HG03457 (cell line): Measurements from ENCODE around the gene SLAIN2.
"Not testable (repeated sequence)": the region's sequence is repeated elsewhere in the genome, so short reads cannot be mapped to it uniquely, and the experiment has no call there.

ENCODE experiments used
- ATAC-seq: cut with Tn5 transposase; IDR thresholded peaks from one replicate; pipeline ENCODE4 v1.9.1; 2021; ENCODE audit warnings: moderate number of reproducible peaks; ENCODE audit not compliant: unreplicated experiment

SLAIN2 gene

GRCh38 chr4:48436318-48436717, 95.0 kb downstream of the SLAIN2 start:
- ATAC-seq: no peak

GRCh38 chr4:48439988-48440387, 98.7 kb downstream of the SLAIN2 start:
- ATAC-seq: no peak

GRCh38 chr4:48440914-48441313, 99.6 kb downstream of the SLAIN2 start:
- not testable (repeated sequence) for ATAC-seq

- ATAC-seq: no peak
Measured at GRCh38 chr4:48445704-48446103, 104.4 kb downstream of the SLAIN2 start.

GRCh38 chr4:48446642-48447041, 105.3 kb downstream of the SLAIN2 start:
- ATAC-seq: no peak

- no peak for ATAC-seq
Measured at GRCh38 chr4:48449151-48449550, 107.8 kb downstream of the SLAIN2 start.

GRCh38 chr4:48450740-48451139, 109.4 kb downstream of the SLAIN2 start:
- ATAC-seq: no peak

GRCh38 chr4:48451656-48452055, 110.3 kb downstream of the SLAIN2 start:
- not testable (repeated sequence) for ATAC-seq

GRCh38 chr4:48454591-48454990, 113.3 kb downstream of the SLAIN2 start:
- ATAC-seq: no peak

GRCh38 chr4:48461000-48461399, 119.7 kb downstream of the SLAIN2 start:
- no peak for ATAC-seq

GRCh38 chr4:48462363-48462762, 121.0 kb downstream of the SLAIN2 start:
- no peak for ATAC-seq

GRCh38 chr4:48467442-48467841, 126.1 kb downstream of the SLAIN2 start:
- ATAC-seq: no peak

GRCh38 chr4:48467891-48468290, 126.6 kb downstream of the SLAIN2 start:
- no peak for ATAC-seq

GRCh38 chr4:48470137-48470536, 128.8 kb downstream of the SLAIN2 start:
- ATAC-seq: no peak

GRCh38 chr4:48470570-48470969, 129.2 kb downstream of the SLAIN2 start:
- ATAC-seq: no peak

GRCh38 chr4:48472794-48473193, 131.5 kb downstream of the SLAIN2 start:
- ATAC-seq: no peak

- ATAC-seq: no peak
Measured at GRCh38 chr4:48475770-48476169, 134.4 kb downstream of the SLAIN2 start.
